ENCODE data around the gene EML6. TPM values are rescaled to one million over a fixed set of nuclear protein-coding genes. Genes with fewer than 3 reads are reported as not detected.

EML6 gene
- total RNA-seq, 1 donor from 2014 or later, result 0.89 TPM

DNA sequence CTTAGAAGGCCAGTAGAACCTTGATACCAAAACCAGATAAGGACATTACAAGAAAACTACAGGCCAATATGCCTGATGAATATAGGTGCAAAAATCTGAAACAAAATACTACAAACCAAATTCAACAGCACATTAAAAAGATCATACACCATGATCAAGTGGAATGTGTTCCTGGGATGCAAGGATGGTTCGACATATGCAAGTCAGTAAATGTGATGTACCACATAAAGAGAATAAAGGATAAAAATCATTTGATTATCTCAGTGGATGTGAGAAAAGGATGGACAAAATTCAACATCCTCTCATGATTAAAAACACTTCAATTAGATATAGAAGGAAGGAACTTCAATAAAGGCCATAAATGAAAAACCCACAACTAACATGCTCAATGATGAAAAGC, 197.2 kb downstream of the EML6 start:
- intact Hi-C loops (cut with DNase I), result no loop called here
- no peak for ATAC-seq
- no peak for DNase-seq (ENCODE audit: low spot score)

DNA sequence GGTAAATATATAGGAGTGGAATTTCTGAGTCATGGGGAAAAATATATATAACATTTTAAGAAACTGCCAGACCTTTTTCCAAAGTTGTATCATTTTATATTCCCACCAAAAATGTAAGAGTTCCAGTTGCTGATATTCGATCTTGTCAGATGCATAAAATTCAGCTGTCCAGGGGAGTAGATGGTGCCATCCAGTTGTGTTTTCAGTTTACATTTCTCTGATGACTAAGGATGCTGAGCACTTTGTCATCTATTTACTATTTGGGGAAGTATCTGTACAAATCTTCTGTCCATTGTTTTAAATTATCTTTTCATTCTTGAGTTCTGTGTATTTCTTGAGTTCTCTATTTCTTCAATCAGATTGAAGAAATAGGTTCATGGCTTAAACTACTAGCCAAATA, 200.7 kb downstream of the EML6 start:
- intact Hi-C loops (cut with DNase I), result no loop called here
- DNase-seq (ENCODE audit: low spot score) (no peak), ATAC-seq (no peak)

- intact Hi-C loops (cut with DNase I), result no loop called here
- DNase-seq (ENCODE audit: low spot score) (no peak), ATAC-seq (no peak)
Measured at GRCh38 chr2:54925022-54925421, 201.6 kb downstream of the EML6 start.

DNA sequence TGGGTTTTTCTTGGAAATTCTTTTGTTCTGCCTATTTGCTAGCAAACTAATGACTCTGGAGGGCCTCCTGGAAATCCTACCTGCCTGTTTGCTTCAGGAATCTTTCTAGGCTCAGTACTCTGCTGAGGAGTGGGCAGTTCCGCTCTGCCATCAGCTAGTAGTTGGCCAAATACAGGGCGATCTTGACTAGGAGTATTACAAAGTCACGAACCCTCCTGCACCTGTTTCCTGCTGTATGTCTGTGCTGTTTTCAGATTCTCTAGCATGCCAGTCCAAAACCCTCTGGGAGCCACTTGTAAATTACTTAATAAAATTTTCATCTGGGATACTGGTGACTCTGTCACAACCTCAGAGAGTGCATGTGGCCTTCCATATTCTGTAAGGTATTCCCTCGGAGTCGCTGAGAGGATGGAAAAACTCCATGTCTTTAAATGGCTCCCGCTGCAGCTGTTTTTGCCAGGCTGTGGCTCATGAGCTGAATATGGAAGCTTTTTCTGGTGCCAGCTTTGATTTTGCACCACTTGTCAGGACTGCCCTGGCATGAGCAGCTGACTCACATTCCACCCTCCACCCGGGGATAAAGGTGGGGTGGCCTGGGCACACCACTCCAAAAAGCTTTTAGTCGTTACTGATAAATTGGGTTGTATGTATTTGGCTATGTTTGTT, 203.8 kb downstream of the EML6 start:
- intact Hi-C loops (cut with DNase I), result no loop called here
- DNase-seq (ENCODE audit: low spot score) (no peak), ATAC-seq (no peak)

- no peak for ATAC-seq
- intact Hi-C loops (cut with DNase I), result no loop called here
Measured at GRCh38 chr2:54927751-54928615, 204.5 kb downstream of the EML6 start.

DNA sequence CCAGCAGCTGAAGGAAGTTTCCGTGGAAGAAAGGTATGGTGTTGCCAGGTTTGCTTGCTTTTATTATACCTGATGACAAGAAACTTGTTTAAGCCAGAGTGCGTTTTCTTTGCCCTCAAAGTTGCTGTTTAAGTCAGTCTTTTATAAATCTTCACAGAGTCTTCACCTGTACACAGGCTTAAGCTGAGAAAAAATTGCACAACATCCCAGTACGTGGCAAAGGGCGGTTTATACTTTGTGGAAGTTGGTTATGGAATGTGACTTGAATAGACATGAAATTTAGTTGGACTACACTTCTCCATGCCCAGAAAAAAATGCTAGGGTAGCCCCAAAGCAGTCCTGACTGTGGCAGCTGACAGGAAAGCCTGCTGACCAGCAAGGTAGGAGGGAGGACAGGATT, 205.3 kb downstream of the EML6 start:
- intact Hi-C loops (cut with DNase I), result no loop called here
- no peak for DNase-seq (ENCODE audit: low spot score)
- no peak for ATAC-seq

More at GRCh38 chr2:54927751-54928615, 204.5 kb downstream of the EML6 start:
- DNase-seq (ENCODE audit: low spot score), result no peak

- no peak for DNase-seq (ENCODE audit: low spot score)
- intact Hi-C loops (cut with DNase I), result no loop called here
- ATAC-seq, result no peak
Measured at GRCh38 chr2:54931473-54931872, 208.0 kb downstream of the EML6 start.

DNA sequence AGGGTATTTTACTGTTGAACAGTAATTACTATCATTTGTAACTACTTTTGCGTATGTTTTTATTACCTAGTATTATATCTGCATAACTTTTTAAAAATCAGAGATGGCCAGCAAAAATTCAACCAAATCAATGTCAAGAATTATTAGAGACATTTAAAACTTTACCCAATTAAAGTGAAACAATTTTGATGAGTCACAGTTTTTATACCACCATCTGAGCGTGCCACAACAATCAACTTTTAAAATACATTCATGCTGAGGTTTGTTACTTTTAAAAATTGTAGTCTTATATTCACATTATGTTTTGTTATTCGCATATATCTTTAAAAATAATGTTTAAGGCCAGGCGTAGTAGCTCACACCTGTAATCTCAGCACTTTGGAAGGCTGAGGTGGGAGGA, 211.9 kb downstream of the EML6 start:
- ATAC-seq, result no peak
- no peak for DNase-seq (ENCODE audit: low spot score)
- intact Hi-C loops (cut with DNase I), result no loop called here

- ATAC-seq, result no peak
Measured at GRCh38 chr2:54936766-54937165, 213.3 kb downstream of the EML6 start.

DNA sequence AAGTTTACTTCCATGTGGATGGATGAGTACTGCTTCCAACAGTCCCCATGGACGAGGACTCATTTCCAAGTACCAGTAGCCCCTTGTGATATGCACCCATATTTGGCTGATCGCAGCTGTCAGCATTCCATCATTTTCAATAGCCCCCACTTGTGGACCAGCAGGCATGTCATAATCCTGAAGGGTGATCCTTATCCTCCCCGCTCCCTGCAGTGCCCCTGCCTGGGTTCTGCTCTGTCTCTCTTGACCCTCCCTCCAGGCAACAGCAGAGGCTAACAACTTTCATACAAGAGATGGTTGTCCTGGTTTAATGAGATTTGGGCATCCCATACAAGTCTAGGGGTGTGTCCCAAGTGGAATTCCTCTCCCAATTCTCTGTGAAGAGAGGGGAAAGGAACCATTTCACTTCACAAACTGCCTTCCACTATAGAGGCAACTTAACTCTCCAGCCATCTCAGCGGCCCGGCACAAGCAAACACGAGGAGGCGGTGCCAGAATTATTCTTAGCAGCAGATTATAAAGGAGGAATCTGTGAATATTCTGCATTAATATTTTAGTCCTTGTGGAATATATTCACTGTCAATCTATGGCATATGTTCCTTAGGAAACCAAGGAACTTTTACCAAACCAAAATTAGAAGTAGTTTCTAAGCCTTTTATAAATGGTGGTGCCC, 216.1 kb downstream of the EML6 start:
- DNase-seq (ENCODE audit: low spot score) (no peak), ATAC-seq (no peak)
- intact Hi-C loops (cut with DNase I), result no loop called here

More at GRCh38 chr2:54936766-54937165, 213.3 kb downstream of the EML6 start:
- intact Hi-C loops (cut with DNase I), result no loop called here
- no peak for DNase-seq (ENCODE audit: low spot score)

GRCh38 chr2:54940723-54941122, 217.3 kb downstream of the EML6 start:
- DNase-seq (ENCODE audit: low spot score) (no peak), ATAC-seq (no peak)
- intact Hi-C loops (cut with DNase I), result no loop called here

DNA sequence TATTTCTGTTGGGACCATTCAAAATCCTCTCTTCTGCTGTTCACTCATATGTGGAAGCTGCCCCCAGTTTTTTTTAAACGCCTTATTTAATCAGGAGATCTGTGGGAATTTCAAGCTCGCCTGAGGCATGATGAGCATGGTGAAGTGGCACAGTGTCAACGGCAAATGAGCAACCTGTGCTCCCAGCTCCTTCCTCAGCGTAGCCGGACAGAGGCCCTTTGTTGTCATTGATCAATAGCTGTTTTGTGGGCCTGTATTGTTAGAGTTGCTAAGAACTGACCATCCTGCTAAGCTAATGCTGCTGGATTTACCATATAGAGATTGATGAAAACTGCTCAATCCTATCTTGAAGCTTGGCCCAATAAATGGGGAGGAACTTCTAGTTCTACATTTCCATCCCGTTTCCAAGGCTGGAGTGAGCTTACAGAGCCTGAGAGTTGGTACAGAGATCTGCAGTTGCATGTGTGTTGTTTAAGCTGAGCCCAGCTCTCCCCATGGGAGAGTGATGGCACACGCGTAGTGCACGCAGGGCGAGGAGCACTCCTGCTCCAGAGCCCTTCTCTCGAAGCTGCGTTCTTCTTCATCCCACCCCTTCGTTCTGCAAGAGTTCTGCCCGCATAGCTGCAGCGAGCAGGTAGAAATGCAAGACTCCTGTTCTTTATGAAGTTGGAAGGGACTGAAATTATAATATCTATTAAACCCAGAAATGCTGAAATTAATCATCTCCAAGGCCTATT, 218.0 kb downstream of the EML6 start:
- no peak for ATAC-seq
- no peak for DNase-seq (ENCODE audit: low spot score)
- intact Hi-C loops (cut with DNase I), result no loop called here

DNA sequence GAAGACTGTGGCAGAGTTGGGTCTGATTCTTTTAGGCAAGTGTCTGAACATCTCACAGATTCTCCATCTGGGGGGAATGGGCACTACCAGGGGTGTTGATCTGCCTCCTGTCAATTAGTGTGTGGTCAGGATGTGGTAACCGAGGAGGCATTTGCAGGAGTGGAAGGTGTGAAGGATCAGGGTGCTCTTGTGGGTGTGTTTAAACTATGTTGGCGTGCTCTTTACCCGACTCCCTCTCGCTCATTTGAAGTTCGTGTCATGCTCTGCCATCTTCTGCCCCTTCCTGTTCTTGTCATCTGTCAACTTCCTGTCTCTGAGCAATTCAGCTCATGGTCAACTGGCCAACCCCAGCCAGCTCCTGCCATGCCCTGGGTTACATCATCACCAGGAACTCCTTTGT, 218.9 kb downstream of the EML6 start:
- intact Hi-C loops (cut with DNase I), result no loop called here
- DNase-seq (ENCODE audit: low spot score) (no peak), ATAC-seq (no peak)

GRCh38 chr2:54944724-54945326, 221.4 kb downstream of the EML6 start:
- DNase-seq (ENCODE audit: low spot score), result no peak
- intact Hi-C loops (cut with DNase I), result no loop called here
- ATAC-seq, result no peak

- DNase-seq (ENCODE audit: low spot score) (peak; percentile 72), ATAC-seq (peak; percentile 96)
Measured at GRCh38 chr2:54945391-54946219, 222.1 kb downstream of the EML6 start.

DNA sequence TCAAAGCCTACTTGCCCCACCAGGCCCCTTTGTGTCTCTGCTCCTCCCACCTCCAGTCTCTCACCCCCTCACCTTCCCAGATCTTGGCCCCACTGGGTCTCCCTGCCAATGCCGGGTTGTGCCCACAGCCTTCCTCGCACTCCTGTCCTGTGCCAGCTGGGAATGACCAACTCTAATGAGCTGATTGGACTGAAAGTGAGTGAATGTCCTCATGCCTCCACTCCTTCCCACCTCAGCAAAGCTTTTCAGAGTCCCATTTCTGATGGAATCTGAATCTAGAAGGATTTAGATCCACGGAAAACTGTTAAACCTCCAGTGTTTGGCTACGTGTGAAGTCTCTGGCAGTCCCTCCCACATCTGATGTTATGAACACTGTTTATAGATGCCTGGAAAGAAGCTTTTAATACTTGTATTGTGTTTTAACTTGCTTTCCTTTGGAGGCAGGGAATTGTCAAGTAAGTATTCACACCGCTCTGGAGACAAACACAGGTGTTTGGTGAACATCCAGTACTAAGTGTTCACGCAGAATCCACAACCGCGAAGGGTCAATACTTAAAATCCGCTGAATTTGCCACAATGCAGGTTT, 222.9 kb downstream of the EML6 start:
- ATAC-seq (peak; percentile 35), DNase-seq (ENCODE audit: low spot score) (no peak)
- intact Hi-C loops (cut with DNase I), result no loop called here

More at GRCh38 chr2:54945391-54946219, 222.1 kb downstream of the EML6 start:
- intact Hi-C loops (cut with DNase I), result no loop called here

- no peak for DNase-seq (ENCODE audit: low spot score)
- intact Hi-C loops (cut with DNase I), result no loop called here
- ATAC-seq, result no peak
Measured at GRCh38 chr2:54947136-54947535, 223.7 kb downstream of the EML6 start.

DNA sequence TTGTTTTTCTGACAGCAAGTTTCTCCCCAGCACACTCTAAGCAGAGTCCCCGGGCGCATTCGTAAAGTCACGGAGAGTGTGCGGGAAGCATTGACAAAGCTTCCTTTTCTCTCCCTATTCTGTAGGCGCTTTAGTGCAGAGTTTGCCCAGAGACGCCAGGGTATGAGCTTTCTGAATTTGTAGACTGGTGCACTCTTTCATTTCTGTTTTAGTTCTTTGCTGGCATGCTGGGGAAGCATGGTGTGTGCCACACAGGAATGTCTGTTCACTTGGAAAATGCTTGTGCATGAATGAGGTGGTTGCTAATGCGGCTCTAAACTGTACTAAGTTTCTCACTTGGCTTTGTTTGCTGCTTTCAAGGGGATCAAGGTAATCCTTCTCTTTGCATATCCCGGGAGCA, 224.2 kb downstream of the EML6 start:
- intact Hi-C loops (cut with DNase I), result no loop called here
- no peak for DNase-seq (ENCODE audit: low spot score)
- no peak for ATAC-seq
